ENCODE data around the gene NFKBIB. TPM values are rescaled to one million over a fixed set of nuclear protein-coding genes. Genes with fewer than 3 reads are reported as not detected.
"Not testable (repeated sequence)": the region's sequence is repeated elsewhere in the genome, so short reads cannot be mapped to it uniquely, and the experiment has no call there.

The NFKBIB gene
- total RNA-seq, 1 experiment from 2014 or later: 51.2 TPM

DNA sequence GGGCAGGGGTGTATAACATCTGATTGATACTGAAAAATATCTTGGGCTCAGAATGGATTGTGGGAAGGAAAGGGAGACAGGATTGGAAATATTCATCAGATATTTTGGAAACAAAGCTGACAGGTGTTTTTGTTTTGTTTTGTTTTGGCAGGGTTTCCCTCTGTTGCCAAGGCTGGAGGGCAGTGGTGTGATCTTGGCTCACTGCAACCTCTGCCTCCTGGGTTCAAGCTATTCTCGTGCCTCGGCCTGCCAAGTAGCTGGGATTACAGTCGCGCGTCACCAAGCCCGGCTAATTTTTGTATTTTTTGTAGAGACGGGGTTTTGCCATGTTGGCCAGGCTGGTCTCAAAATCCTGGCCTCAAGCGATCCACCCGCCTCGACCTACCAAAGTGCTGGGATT, 26.4 kb upstream of the NFKBIB start:
- H3K9me2 ChIP-seq (ENCODE audit: insufficient read depth); H3K27me3 ChIP-seq (ENCODE audit: insufficient read depth, low read length); H3K4me3 ChIP-seq (replicated peaks in 1 of 2; ENCODE audit: low read depth in 1 of 2, low read length in 2 of 2); H4K20me1 ChIP-seq (ENCODE audit: insufficient read depth); CTCF ChIA-PET; H2AFZ ChIP-seq (ENCODE audit: low read depth, low read length, poor library complexity, severe bottlenecking); intact Hi-C loops (cut with micrococcal nuclease); H3K4me2 ChIP-seq (ENCODE audit: low read length); DNase-seq (ENCODE audit: low read depth, low spot score); ATAC-seq; H3K79me2 ChIP-seq (ENCODE audit: insufficient read depth, low read length); BruUV-seq (replicated peaks); H3K36me3 ChIP-seq (ENCODE audit: control insufficient read depth in 1 of 2, insufficient read depth in 2 of 2, low read length in 2 of 2); POLR2A ChIA-PET; H3K27ac ChIP-seq (ENCODE audit: low read depth, low read length); RAD21 ChIA-PET (ENCODE audit: low non-redundant PET in 1 of 2, low total read pairs in 2 of 2, uncharacterized antibody in 2 of 2, unreplicated experiment in 2 of 2); H3K9ac ChIP-seq (ENCODE audit: low read length); H3K9me3 ChIP-seq (ENCODE audit: control insufficient read depth in 1 of 2, insufficient read depth in 1 of 2, low read depth in 1 of 2, low read length in 2 of 2): not testable (repeated sequence)
- peaks cover 8 to 12% of the 10 kb centered on the region in 2 experiments; a peak in 3 of 4 replicates for H3K4me1 ChIP-seq (ENCODE audit: control insufficient read depth in 1 of 2, insufficient read depth in 2 of 2, low read length in 2 of 2)

DNA sequence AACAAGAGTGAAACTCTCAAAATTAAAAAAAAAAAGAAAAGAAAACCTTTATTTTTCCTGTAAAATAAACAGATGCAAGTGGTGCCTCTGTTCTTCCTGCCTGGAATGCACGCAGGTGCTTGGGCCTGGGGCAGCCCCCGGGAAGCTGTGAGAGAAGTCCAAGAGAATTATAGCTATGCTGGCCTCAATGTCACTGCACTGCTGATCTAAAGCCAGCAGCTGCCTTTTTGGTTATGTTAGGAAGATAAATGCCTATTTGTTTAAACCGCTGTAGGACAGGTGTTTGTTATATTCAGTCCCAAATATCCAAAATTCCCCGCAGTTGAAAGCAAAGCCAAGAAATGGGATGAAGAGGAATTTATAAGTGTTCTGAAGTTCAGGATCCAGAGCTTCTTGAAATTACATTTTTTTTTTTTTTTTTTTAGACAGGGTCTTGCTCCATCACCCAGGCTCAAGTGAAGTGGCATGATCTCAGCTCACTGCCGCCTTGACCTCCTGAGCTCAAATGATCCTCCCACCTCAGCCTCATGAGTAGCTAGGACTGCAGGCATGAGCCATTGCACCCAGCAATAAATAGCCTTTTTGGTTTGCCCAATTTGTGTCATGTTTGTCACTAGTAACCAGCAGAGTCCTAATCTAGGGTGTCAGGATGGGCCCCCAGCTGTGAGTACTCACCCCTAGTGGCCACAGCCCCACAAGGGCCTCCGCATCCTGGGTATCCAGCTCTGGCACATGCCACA, 23.9 kb upstream of the NFKBIB start:
- CTCF ChIA-PET: interaction anchor here (4.5 kb wide), 1 partner anchor 11 kb away, joined by 28 read pairs; no protein-coding TSS in a partner anchor
- ATAC-seq: no peak
- BruUV-seq (replicated peaks): no TSS peak
- Histone ChIP-seq H3K4me1 (ENCODE audit: control insufficient read depth in 1 of 2, insufficient read depth in 2 of 2, low read length in 2 of 2) (peaks cover 12 to 16% of the 10 kb centered on the region in 2 experiments; a peak in 3 of 4 replicates), H3K9me2 (ENCODE audit: insufficient read depth) (no peaks in the 10 kb centered on the region), H3K27ac (ENCODE audit: low read depth, low read length) (no peak overlapping the region), H3K9me3 (ENCODE audit: control insufficient read depth in 1 of 2, insufficient read depth in 1 of 2, low read depth in 1 of 2, low read length in 2 of 2) (no peaks in the 10 kb centered on the region), H3K79me2 (ENCODE audit: insufficient read depth, low read length) (no peaks in the 10 kb centered on the region), H3K9ac (ENCODE audit: low read length) (no peak overlapping the region), H2AFZ (ENCODE audit: low read depth, low read length, poor library complexity, severe bottlenecking) (no peak overlapping the region), H3K4me2 (ENCODE audit: low read length) (no peak overlapping the region), H4K20me1 (ENCODE audit: insufficient read depth) (no peaks in the 10 kb centered on the region), H3K27me3 (ENCODE audit: insufficient read depth, low read length) (no peaks in the 10 kb centered on the region), H3K4me3 (replicated peaks in 1 of 2; ENCODE audit: low read depth in 1 of 2, low read length in 2 of 2) (no peak overlapping the region), H3K36me3 (ENCODE audit: control insufficient read depth in 1 of 2, insufficient read depth in 2 of 2, low read length in 2 of 2) (no peaks in the 10 kb centered on the region)
- TF ChIP-seq TCF7L2 (IDR thresholded peaks at IDR 0.05; ENCODE audit: borderline replicate concordance, extremely low read depth, insufficient read depth, insufficient read length): no peak
- TF ChIP-seq POLR2A (IDR thresholded peaks at IDR 0.05; ENCODE audit: borderline replicate concordance, extremely low read depth, insufficient read depth, insufficient read length): no peak
- no peak for TF ChIP-seq CBX3 (IDR thresholded peaks at IDR 0.05; ENCODE audit: low read depth)
- TF ChIP-seq SRF (IDR thresholded peaks at IDR 0.05; ENCODE audit: low read depth): no peak
- TF ChIP-seq ZFX (IDR thresholded peaks at IDR 0.05): no peak
- TF ChIP-seq, protein P1, sequence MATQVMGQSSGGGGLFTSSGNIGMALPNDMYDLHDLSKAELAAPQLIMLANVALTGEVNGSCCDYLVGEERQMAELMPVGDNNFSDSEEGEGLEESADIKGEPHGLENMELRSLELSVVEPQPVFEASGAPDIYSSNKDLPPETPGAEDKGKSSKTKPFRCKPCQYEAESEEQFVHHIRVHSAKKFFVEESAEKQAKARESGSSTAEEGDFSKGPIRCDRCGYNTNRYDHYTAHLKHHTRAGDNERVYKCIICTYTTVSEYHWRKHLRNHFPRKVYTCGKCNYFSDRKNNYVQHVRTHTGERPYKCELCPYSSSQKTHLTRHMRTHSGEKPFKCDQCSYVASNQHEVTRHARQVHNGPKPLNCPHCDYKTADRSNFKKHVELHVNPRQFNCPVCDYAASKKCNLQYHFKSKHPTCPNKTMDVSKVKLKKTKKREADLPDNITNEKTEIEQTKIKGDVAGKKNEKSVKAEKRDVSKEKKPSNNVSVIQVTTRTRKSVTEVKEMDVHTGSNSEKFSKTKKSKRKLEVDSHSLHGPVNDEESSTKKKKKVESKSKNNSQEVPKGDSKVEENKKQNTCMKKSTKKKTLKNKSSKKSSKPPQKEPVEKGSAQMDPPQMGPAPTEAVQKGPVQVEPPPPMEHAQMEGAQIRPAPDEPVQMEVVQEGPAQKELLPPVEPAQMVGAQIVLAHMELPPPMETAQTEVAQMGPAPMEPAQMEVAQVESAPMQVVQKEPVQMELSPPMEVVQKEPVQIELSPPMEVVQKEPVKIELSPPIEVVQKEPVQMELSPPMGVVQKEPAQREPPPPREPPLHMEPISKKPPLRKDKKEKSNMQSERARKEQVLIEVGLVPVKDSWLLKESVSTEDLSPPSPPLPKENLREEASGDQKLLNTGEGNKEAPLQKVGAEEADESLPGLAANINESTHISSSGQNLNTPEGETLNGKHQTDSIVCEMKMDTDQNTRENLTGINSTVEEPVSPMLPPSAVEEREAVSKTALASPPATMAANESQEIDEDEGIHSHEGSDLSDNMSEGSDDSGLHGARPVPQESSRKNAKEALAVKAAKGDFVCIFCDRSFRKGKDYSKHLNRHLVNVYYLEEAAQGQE (IDR thresholded peaks at IDR 0.05; ENCODE audit: low read depth): no peak
- POLR2A ChIA-PET: no interaction called here
- DNase-seq (ENCODE audit: low read depth, low spot score): no peak
- intact Hi-C loops (cut with micrococcal nuclease): no loop called here
- RAD21 ChIA-PET (ENCODE audit: low non-redundant PET in 1 of 2, low total read pairs in 2 of 2, uncharacterized antibody in 2 of 2, unreplicated experiment in 2 of 2): no interaction called here
